Measurements from ENCODE around the gene ECSIT.
"Not testable (repeated sequence)": the region's sequence is repeated elsewhere in the genome, so short reads cannot be mapped to it uniquely, and the experiment has no call there.

The ECSIT gene

DNA sequence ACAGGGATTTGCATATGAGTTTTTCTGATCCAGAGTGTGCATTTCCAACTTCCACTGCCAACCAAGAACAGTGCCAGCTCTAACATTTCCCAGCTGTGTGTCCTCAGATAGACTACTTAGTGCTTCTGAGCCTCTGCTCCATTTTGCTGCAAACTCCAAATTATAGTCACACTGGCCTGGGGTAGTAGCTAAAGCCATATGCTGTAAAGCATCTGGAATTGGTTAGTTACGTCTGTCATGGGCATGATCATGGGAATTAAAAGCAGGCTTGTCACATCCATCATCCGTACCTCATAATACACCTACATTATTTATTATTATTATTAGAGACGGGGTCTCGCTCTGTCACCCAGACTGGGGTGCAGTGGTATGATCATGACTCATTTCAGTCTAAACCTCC is 55.2 kb downstream of the ECSIT start:
- no peak for DNase-seq

DNA sequence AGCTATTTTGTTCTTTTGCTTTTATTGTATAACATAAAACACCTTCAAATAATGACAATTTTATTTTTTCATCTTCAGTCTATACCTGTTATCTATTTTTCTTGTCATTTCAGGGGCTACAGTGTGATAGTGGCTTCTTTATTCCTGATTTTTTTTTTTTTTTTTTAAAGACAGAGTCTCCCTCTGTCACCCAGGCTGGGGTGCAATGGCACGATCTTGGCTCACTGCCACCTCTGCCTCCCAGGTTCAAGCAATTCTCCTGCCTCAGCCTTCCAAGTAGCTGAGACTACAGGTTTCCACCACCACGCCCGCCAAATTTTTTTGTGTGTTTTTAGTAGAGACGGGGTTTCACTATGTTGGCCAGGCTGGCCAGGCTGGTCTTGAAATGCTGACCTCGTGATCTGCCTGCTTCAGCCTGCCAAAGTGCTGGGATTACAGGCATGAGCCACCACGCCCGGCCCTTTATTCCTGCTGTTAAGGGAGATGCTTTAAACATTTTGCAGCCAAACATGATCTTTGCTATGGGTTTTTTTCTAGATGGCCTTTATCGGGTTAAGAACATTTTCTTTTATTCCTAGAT is 60.6 kb downstream of the ECSIT start:
- not testable (repeated sequence) for DNase-seq

DNA sequence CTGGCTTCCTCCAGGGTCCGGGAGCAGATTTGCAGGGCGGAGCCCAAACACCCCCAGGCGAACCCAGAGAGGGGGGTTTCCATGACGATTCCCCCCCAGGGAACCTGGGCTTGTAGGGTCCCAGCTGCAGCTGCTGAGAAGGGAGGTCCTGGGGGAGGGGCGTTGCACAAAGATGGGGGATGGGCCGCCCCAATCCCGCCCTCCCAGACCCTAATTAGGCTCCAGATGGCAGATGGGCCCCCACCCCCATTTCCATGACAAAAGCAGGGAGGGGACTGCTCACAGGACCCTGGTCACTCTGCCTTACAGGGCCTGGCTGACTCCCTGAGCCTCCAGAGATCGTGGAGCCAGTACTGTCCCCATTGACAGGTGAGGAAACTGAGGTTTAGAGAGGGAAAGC is 63.3 kb downstream of the ECSIT start:
- DNase-seq, result no peak

DNA sequence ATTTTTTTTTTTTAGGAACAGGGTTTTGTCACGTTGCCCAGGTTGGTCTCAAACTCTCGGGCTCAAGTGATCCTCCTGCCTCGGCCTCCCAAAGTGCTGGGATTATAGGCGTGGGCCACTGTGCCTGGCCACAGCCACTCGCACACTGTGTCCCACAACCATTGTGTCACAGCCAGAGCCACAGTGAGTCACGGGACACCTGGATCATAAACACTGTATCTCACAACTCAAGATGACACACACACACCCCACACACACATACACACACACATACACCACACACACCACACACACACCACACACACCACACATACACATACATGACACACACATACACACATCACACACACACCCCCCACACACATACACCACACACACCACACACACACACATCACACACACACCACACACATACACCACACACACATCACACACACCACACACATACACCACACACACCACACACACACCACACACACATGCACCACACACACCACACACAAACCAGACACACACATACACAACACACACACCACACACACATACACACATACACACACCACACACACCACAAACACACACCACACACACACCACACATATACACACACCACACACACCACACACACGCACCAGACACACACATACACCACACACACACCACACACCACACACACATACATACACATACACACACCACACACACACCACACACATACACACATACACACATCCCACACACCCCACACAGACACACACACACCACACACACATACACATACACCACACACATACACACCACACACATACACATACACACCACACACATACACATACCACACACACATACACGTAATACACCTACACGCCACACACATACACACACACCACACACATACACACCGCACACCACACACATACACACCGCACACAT is 64.3 kb downstream of the ECSIT start:
- no peak for DNase-seq

DNA sequence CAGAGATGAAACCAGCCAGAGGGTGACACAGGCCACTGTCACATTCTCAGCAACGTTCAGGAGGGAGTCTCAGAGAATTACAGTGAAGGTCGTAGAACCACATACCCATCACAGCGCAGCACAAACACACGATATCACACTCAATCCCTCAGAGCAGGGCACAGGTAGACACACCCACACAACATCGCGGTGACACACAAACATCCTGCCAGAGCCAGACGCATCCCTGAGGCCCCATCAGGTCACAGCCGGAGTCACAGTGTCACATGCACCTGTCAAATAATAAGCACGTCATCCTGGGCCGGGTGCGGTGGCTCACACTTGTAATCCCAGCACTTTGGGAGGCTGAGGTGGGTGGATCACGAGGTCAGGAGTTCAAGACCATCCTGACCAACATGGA is 65.5 kb downstream of the ECSIT start:
- DNase-seq, result no peak

DNA sequence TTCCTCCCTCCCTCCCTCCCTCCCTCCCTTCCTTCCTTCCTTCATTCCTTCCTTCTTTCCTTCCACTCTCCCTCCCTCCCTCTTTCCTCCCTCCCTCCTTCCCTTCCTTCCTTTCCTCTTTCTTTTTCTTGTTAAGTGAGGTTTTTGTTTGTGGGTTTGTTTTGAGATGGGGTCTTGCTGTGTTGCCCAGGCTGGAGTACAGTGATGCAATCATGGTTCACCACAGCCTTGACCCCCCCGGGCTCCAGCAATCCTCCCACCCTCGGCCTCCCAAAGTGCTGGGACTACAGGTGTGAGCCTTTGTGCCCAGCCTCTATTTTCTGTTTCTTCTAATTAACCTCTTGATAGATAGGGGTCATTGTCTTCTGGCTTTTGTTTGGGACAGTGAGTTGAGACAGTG is 67.5 kb downstream of the ECSIT start:
- DNase-seq, result no peak

DNA sequence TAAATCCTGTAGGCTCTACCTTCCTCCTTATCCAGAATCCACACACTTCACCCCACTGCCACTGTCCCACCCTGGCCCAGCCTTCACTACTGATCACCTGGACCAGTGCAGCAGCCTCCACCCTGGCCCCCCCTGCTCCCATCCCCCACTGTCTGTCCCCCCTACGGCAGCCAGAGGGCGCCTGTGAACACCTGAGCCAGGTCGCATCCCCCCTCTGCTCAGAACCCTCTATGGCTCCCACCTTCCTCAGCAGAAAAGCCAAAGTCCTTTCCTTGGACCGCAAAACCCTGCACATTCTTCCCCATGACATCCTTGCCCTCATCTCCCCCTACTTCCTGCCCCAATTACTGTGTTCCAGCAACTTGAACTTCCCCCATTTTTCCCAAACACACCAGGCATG is 68.7 kb downstream of the ECSIT start:
- DNase-seq, result no peak

DNA sequence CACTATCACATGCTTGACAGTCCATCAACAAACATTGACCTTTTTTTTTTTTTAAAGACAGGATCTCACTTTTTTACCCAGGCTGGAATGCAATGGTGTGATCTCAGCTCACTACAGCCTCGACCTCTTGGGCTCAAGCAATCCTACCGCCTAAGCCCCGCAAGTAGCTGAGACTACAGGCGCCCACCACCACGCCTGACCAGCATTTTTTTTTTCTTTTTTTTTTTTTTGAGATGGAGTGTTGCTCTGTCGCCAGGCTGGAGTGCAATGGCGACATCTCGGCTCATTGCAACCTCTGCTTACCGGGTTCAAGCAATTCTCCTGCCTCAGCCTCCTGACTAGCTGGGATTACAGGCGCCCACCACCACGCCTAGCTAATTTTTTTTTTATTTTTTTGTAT is 70.0 kb downstream of the ECSIT start:
- DNase-seq, result not testable (repeated sequence)

DNA sequence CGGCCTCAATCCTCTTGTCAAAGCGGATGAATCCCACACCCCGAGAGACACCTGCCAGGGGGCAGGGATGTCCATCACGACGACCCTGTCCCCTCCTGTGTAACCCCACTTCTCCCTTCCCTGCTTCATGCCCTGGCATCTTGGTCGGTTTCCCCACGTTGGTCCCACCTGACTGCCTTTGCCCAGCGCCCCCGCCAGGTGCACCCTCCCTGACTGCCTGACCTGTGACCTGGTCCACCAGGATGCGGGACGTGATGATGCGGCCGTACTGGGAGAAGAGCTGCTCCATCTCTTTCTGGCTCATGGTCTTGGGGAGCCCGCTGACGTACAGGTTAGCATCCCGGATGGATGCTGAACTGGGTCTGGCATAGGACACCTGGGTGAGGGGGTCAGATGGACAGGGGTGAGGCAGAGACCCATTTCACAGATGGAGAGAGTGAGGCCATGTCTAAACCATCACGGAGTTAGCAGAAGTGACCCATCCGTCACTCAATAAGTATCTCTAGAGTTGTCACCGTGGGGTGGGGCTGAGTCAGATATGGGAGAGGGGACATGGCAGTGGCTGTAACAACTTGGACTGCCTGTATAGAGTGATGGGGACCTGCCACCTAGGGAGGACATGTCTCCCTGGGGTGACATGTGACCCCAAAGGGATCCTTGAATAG is 70.6 kb downstream of the ECSIT start:
- no peak for DNase-seq

DNA sequence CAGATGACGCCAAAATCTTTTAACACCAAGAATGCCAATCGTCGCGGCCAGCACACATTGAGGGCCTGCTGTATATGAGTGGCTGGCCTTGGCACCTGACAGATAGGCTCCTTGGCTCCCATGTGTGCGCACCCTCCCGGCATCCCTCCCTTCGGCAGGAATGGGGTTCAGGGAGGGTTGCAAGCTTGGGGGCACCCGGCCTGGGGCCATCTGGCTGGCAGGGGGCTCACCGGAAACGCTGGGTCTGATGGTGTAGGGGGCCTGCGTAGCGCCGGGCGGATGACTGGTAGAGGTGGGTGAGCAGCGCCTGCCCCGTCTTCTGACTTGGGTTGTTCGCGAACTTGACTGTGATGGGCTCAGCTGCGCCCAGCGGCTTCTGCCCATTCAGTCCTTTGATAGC is 71.1 kb downstream of the ECSIT start:
- DNase-seq, result no peak

DNA sequence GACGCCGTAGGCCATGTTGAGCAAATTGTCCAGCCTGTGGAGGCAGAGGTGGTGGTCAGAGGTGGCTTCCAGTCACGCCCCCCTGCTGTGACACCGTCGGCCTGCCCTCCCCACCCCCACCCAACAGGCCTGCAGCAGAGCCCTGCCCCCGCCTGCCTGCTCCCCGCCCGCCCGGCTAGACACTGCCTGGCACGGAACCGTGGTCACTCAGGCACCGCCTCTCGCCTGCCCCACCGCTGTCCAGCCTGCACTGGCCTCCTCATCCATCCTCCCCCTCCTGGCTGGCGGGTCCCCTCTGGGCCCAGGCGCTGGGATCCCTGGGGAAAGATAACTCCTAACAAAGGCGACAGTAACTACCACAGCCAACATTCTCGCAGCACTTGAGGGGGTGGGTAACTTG is 71.8 kb downstream of the ECSIT start:
- peak; percentile 77 for DNase-seq

DNA sequence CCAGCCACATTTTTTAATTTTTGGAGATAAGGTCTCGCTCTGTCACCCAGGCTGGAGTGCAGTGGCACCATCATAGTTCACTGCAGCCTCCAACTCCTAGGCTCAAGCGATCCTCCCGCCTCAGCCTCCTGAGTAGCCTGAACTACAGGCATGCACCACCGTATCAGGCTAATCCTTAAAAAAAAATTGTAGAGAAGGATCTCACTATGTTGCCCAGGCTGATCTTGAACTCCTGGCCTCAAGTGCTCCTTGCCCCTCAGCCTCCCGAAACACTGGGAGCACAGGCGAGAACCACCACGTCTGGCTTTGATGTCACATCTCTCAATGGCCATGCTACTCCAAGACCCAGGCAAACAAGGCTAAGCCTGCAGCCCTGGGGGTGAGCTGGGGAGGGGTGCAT is 72.3 kb downstream of the ECSIT start:
- DNase-seq, result no peak
